Measurements from ENCODE around the gene KCND3. TPM values are rescaled to one million over a fixed set of nuclear protein-coding genes. Genes with fewer than 3 reads are reported as not detected.

KCND3 gene
- total RNA-seq, 1 donor from 2014 or later: 0.31 TPM

DNA sequence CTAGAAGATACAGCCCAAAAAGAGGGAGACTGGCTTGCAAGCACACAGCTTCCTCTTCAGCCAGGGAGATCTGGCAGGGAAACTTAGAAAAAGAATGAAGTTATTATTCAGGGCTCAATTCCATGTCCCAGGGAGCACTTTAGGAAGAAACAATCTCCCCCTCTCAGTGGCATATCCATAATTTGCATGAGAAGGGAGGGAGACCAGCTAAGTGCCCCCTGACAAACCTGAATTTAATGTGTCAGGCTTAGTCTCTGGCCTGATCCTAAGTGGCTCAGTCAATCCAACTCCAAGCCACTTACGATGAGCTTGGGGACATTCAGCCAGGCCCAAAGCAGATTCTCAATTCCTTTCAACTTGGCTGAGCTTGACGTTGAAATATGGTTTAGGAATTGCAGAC is 17.7 kb upstream of the KCND3 start:
- H3K36me3 Mint-ChIP-seq: no peaks in the 10 kb centered on the region

GRCh38 chr1:112006416-112007025 is 17.1 kb upstream of the KCND3 start:
- Mint-ChIP-seq H3K4me3 (no peak overlapping the region), H3K36me3 (no peaks in the 10 kb centered on the region), H3K9me3 (no peaks in the 10 kb centered on the region), H3K27ac (no peak overlapping the region), H3K4me1 (no peaks in the 10 kb centered on the region), H3K27me3 (ENCODE audit: low read depth) (peaks cover 51% of the 10 kb centered on the region)
- no peak for DNase-seq (ENCODE audit: low spot score in 2 of 2, unreplicated experiment in 2 of 2)
- TF ChIP-seq, protein P1, sequence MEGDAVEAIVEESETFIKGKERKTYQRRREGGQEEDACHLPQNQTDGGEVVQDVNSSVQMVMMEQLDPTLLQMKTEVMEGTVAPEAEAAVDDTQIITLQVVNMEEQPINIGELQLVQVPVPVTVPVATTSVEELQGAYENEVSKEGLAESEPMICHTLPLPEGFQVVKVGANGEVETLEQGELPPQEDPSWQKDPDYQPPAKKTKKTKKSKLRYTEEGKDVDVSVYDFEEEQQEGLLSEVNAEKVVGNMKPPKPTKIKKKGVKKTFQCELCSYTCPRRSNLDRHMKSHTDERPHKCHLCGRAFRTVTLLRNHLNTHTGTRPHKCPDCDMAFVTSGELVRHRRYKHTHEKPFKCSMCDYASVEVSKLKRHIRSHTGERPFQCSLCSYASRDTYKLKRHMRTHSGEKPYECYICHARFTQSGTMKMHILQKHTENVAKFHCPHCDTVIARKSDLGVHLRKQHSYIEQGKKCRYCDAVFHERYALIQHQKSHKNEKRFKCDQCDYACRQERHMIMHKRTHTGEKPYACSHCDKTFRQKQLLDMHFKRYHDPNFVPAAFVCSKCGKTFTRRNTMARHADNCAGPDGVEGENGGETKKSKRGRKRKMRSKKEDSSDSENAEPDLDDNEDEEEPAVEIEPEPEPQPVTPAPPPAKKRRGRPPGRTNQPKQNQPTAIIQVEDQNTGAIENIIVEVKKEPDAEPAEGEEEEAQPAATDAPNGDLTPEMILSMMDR (IDR thresholded peaks at IDR 0.05; ENCODE audit: unreplicated experiment): no peak

More for the DNA sequence above, 17.7 kb upstream of the KCND3 start:
- no peak overlapping the region for H3K4me3 Mint-ChIP-seq
- no peaks in the 10 kb centered on the region for H3K4me1 Mint-ChIP-seq
- no peak overlapping the region for H3K27ac Mint-ChIP-seq
- no peak for DNase-seq (ENCODE audit: low spot score in 2 of 2, unreplicated experiment in 2 of 2)
- TF ChIP-seq, protein P1 (IDR thresholded peaks at IDR 0.05; ENCODE audit: unreplicated experiment): no peak
- H3K9me3 Mint-ChIP-seq: no peaks in the 10 kb centered on the region
- peaks cover 44% of the 10 kb centered on the region for H3K27me3 Mint-ChIP-seq (ENCODE audit: low read depth)

- Mint-ChIP-seq H3K27me3 (ENCODE audit: low read depth) (peaks cover 75% of the 10 kb centered on the region), H3K4me1 (no peaks in the 10 kb centered on the region), H3K4me3 (no peak overlapping the region), H3K36me3 (no peaks in the 10 kb centered on the region), H3K27ac (no peak overlapping the region), H3K9me3 (no peaks in the 10 kb centered on the region)
- no peak for DNase-seq (ENCODE audit: low spot score in 2 of 2, unreplicated experiment in 2 of 2)
- TF ChIP-seq, protein P1 (IDR thresholded peaks at IDR 0.05; ENCODE audit: unreplicated experiment): no peak
Observed at GRCh38 chr1:112004076-112004475, 14.6 kb upstream of the KCND3 start.

- no peaks in the 10 kb centered on the region for H3K9me3 Mint-ChIP-seq
- DNase-seq (ENCODE audit: low spot score in 2 of 2, unreplicated experiment in 2 of 2): no peak
- no peak overlapping the region for H3K4me3 Mint-ChIP-seq
- no peaks in the 10 kb centered on the region for H3K4me1 Mint-ChIP-seq
- H3K27ac Mint-ChIP-seq: no peak overlapping the region
- peaks cover 77% of the 10 kb centered on the region for H3K27me3 Mint-ChIP-seq (ENCODE audit: low read depth)
- no peaks in the 10 kb centered on the region for H3K36me3 Mint-ChIP-seq
- TF ChIP-seq, protein P1 (IDR thresholded peaks at IDR 0.05; ENCODE audit: unreplicated experiment): no peak
Observed at GRCh38 chr1:112002514-112002913, 13.0 kb upstream of the KCND3 start.

DNA sequence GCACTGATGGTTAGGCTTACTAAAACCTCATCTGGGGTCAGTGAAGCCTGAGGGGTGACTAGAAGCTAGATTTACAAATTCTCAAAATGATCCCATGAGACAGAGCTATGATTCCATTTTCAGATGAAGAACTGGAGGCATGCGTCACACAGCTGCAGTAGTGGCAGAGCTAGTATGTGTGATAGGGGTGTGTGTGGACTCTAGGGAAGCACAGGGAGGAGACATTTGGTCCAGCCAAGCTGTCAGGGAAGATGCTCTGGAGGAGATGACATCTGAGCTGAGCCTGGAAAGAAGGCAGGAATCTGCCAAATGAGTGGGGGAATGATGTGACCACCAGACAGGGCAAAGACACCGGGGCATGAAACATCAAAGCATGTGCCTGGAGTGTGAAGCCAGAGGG is 12.0 kb upstream of the KCND3 start:
- DNase-seq (ENCODE audit: low spot score in 2 of 2, unreplicated experiment in 2 of 2): no peak
- H3K4me1 Mint-ChIP-seq: no peaks in the 10 kb centered on the region
- H3K27me3 Mint-ChIP-seq (ENCODE audit: low read depth): peaks cover 84% of the 10 kb centered on the region
- no peaks in the 10 kb centered on the region for H3K9me3 Mint-ChIP-seq
- H3K4me3 Mint-ChIP-seq: no peak overlapping the region
- H3K27ac Mint-ChIP-seq: no peak overlapping the region
- TF ChIP-seq, protein P1 (IDR thresholded peaks at IDR 0.05; ENCODE audit: unreplicated experiment): no peak
- H3K36me3 Mint-ChIP-seq: no peaks in the 10 kb centered on the region

GRCh38 chr1:112000048-112000447 is 10.6 kb upstream of the KCND3 start:
- H3K36me3 Mint-ChIP-seq: no peaks in the 10 kb centered on the region
- no peak for DNase-seq (ENCODE audit: low spot score in 2 of 2, unreplicated experiment in 2 of 2)
- no peak overlapping the region for H3K27ac Mint-ChIP-seq
- TF ChIP-seq, protein P1 (IDR thresholded peaks at IDR 0.05; ENCODE audit: unreplicated experiment): no peak
- no peaks in the 10 kb centered on the region for H3K4me1 Mint-ChIP-seq
- no peaks in the 10 kb centered on the region for H3K9me3 Mint-ChIP-seq
- peaks cover 90% of the 10 kb centered on the region for H3K27me3 Mint-ChIP-seq (ENCODE audit: low read depth)
- H3K4me3 Mint-ChIP-seq: no peak overlapping the region
